HepG2 (cell line): ENCODE data around the gene SOX12. TPM values are rescaled to one million over a fixed set of nuclear protein-coding genes. Genes with fewer than 3 reads are reported as not detected.

Source experiments
- CC2D1A ChIP-seq: sonication (generic); formaldehyde crosslinking; IDR thresholded peaks from 2 replicates; pipeline ENCODE4 v1.8.1; 2023; ENCODE audit warnings: mild to moderate bottlenecking, missing genetic modification reagents
- ELF3 ChIP-seq: IDR thresholded peaks from 2 replicates; pipeline ENCODE4 v1.6.1; 2016; ENCODE audit warnings: missing genetic modification reagents, missing compliant biosample characterization
- GATAD2A ChIP-seq: IDR thresholded peaks from 2 replicates; pipeline ENCODE4 v1.6.1; 2016
- GTF2F1 ChIP-seq: fragments of 150-350 bp; IDR thresholded peaks from 2 replicates; pipeline ENCODE4 v1.6.1; 2014; ENCODE audit warnings: low read length
- JUN ChIP-seq: sonication (generic); formaldehyde crosslinking; IDR thresholded peaks from 2 replicates; pipeline ENCODE4 v1.4.0; 2020; ENCODE audit warnings: mild to moderate bottlenecking, missing genetic modification reagents
- KLF15 ChIP-seq: sonication (generic); formaldehyde crosslinking; IDR thresholded peaks from 2 replicates; pipeline ENCODE4 v1.8.1; 2023; ENCODE audit warnings: borderline replicate concordance, mild to moderate bottlenecking, inconsistent platforms, missing genetic modification reagents, mixed read lengths
- NFIB ChIP-seq: sonication (generic); formaldehyde crosslinking; IDR thresholded peaks from 2 replicates; pipeline ENCODE4 v1.9.0; 2021; ENCODE audit warnings: missing genetic modification reagents, mild to moderate bottlenecking, borderline replicate concordance
- PAX8 ChIP-seq: sonication (generic); formaldehyde crosslinking; IDR thresholded peaks from 2 replicates; pipeline ENCODE4 v1.8.0; 2022; ENCODE audit warnings: mild to moderate bottlenecking, missing genetic modification reagents, borderline replicate concordance
- POLR2G ChIP-seq: fragments of 200-400 bp; formaldehyde crosslinking; IDR thresholded peaks from 2 replicates; pipeline ENCODE4 v1.6.1; 2018; ENCODE audit warnings: mild to moderate bottlenecking, low read depth, low read length, moderate library complexity
- SMC3 ChIP-seq: IDR thresholded peaks from 2 replicates; pipeline ENCODE4 v1.6.1; 2011; ENCODE audit warnings: low read length, improper control_type of control experiment
- THAP11 ChIP-seq: IDR thresholded peaks from 2 replicates; pipeline ENCODE4 v1.6.1; 2016; ENCODE audit warnings: missing biosample characterization, missing genetic modification reagents
- ZBTB49 ChIP-seq: sonication (generic); formaldehyde crosslinking; IDR thresholded peaks from 2 replicates; pipeline ENCODE4 v1.4.0; 2020; ENCODE audit warnings: missing genetic modification reagents, borderline replicate concordance
- ZNF264 ChIP-seq: sonication (generic); formaldehyde crosslinking; IDR thresholded peaks from 2 replicates; pipeline ENCODE4 v1.4.0; 2020; ENCODE audit warnings: missing genetic modification reagents
- ZNF530 ChIP-seq: sonication (generic); formaldehyde crosslinking; IDR thresholded peaks from 2 replicates; pipeline ENCODE4 v1.5.0; 2020; ENCODE audit warnings: low read depth, mild to moderate bottlenecking, missing genetic modification reagents
- ZNF574 ChIP-seq: sonication (generic); formaldehyde crosslinking; IDR thresholded peaks from 2 replicates; pipeline ENCODE4 v1.4.0; 2020; ENCODE audit warnings: missing genetic modification reagents
- polyA plus RNA-seq, 8 experiments: library from polyadenylated mRNA; depleted of rRNA in 3 of 8; stranded (reverse) in 7 of 8; unstranded in 1 of 8; fragments of >200 nt; fragmentation: Illumina TruSeq in 4 of 8; extraction: Trizol in 4 of 8; gene quantifications; 2 replicates each; pipeline versions ENCODE4 v1.2.1 to v1.2.3, GENCODE V29; 2011 to 2016; ENCODE audit warnings: low read depth in 4 of 8, missing spikeins in 1 of 8, mixed read lengths in 1 of 8; ENCODE audit not compliant: insufficient read depth in 1 of 8
- total RNA-seq, 5 experiments: library from RNA; depleted of rRNA; stranded (reverse); fragments of >200 nt; fragmentation: Illumina TruSeq; extraction: Trizol; gene quantifications; 2 replicates each; pipeline ENCODE4 v1.2.3, GENCODE V29; 2016; ENCODE audit warnings: low read depth in 1 of 5
- TF ChIP-seq, protein P1 (sequence below): IDR thresholded peaks from 2 replicates; pipeline ENCODE4 v1.6.1; 2016; ENCODE audit warnings: mild to moderate bottlenecking
- TF ChIP-seq, protein P2 (sequence below): sonication (generic); formaldehyde crosslinking; IDR thresholded peaks from 2 replicates; pipeline ENCODE4 v1.5.1; 2020; ENCODE audit warnings: missing genetic modification reagents, mild to moderate bottlenecking, borderline replicate concordance
- TF ChIP-seq, protein P3 (sequence below): sonication (generic); formaldehyde crosslinking; IDR thresholded peaks from 2 replicates; pipeline ENCODE4 v1.8.0; 2022; ENCODE audit warnings: missing genetic modification reagents, mild to moderate bottlenecking, moderate library complexity, borderline replicate concordance

Gene SOX12
- total and polyA plus RNA-seq, 2 of the 13 experiments (the other 11 are each of a cell fraction or from before 2014, with no cell fraction given), result 10.0 to 18.7 TPM

DNA sequence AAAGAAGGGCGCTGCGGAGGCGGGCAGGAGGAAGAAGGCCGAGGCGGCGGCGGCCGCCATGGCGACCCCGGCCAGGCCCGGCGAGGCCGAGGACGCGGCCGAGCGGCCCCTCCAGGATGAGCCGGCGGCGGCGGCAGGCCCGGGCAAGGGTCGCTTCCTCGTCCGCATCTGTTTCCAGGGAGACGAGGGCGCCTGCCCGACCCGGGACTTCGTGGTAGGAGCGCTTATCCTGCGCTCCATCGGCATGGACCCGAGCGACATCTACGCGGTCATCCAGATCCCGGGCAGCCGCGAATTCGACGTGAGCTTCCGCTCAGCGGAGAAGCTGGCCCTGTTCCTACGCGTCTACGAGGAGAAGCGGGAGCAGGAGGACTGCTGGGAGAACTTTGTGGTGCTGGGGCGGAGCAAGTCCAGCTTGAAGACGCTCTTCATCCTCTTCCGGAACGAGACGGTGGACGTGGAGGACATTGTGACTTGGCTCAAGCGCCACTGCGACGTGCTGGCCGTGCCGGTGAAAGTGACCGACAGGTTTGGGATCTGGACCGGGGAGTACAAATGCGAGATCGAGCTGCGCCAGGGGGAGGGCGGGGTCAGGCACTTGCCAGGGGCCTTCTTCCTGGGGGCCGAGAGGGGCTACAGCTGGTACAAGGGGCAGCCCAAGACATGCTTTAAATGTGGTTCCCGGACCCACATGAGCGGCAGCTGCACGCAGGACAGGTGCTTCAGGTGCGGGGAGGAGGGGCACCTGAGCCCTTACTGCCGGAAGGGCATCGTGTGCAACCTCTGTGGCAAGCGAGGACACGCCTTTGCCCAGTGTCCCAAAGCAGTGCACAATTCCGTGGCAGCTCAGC is 27.2 kb upstream of the SOX12 start (continued):
- TF ChIP-seq, protein P1, sequence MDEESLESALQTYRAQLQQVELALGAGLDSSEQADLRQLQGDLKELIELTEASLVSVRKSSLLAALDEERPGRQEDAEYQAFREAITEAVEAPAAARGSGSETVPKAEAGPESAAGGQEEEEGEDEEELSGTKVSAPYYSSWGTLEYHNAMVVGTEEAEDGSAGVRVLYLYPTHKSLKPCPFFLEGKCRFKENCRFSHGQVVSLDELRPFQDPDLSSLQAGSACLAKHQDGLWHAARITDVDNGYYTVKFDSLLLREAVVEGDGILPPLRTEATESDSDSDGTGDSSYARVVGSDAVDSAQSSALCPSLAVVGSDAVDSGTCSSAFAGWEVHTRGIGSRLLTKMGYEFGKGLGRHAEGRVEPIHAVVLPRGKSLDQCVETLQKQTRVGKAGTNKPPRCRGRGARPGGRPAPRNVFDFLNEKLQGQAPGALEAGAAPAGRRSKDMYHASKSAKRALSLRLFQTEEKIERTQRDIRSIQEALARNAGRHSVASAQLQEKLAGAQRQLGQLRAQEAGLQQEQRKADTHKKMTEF (CRISPR knock-in tag), result peak; percentile 65; the same call in 1 of the 2 replicates
- TF ChIP-seq ELF3 (CRISPR knock-in tag) (peak; percentile 66; the same call in 1 of the 2 replicates), GATAD2A (CRISPR knock-in tag) (peak; percentile 40; the same call in 1 of the 2 replicates), NFIB (CRISPR knock-in tag) (no peak), POLR2G (peak; percentile 68), GTF2F1 (no peak), KLF15 (CRISPR knock-in tag) (no peak; the same call in 1 of the 2 replicates), CC2D1A (CRISPR knock-in tag) (no peak), ZBTB49 (CRISPR knock-in tag) (no peak), SMC3 (no peak; the same call in 1 of the 2 replicates), THAP11 (CRISPR knock-in tag) (0 out of 2 replicates have a peak, but pooled peaks have one; percentile 44), ZNF574 (CRISPR knock-in tag) (no peak), JUN (CRISPR knock-in tag) (no peak), PAX8 (CRISPR knock-in tag) (no peak; the same call in 1 of the 2 replicates), ZNF264 (CRISPR knock-in tag) (no peak), ZNF530 (CRISPR knock-in tag) (0 out of 2 replicates have a peak, but pooled peaks have one; percentile 17)
- TF ChIP-seq, protein P2, sequence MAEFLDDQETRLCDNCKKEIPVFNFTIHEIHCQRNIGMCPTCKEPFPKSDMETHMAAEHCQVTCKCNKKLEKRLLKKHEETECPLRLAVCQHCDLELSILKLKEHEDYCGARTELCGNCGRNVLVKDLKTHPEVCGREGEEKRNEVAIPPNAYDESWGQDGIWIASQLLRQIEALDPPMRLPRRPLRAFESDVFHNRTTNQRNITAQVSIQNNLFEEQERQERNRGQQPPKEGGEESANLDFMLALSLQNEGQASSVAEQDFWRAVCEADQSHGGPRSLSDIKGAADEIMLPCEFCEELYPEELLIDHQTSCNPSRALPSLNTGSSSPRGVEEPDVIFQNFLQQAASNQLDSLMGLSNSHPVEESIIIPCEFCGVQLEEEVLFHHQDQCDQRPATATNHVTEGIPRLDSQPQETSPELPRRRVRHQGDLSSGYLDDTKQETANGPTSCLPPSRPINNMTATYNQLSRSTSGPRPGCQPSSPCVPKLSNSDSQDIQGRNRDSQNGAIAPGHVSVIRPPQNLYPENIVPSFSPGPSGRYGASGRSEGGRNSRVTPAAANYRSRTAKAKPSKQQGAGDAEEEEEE (CRISPR knock-in tag), result no peak
- TF ChIP-seq, protein P3, sequence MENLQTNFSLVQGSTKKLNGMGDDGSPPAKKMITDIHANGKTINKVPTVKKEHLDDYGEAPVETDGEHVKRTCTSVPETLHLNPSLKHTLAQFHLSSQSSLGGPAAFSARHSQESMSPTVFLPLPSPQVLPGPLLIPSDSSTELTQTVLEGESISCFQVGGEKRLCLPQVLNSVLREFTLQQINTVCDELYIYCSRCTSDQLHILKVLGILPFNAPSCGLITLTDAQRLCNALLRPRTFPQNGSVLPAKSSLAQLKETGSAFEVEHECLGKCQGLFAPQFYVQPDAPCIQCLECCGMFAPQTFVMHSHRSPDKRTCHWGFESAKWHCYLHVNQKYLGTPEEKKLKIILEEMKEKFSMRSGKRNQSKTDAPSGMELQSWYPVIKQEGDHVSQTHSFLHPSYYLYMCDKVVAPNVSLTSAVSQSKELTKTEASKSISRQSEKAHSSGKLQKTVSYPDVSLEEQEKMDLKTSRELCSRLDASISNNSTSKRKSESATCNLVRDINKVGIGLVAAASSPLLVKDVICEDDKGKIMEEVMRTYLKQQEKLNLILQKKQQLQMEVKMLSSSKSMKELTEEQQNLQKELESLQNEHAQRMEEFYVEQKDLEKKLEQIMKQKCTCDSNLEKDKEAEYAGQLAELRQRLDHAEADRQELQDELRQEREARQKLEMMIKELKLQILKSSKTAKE, result 0 out of 2 replicates have a peak, but pooled peaks have one; percentile 26
